GM21423 (cell line): Measurements from ENCODE around the gene USP13.
"Not testable (repeated sequence)": the region's sequence is repeated elsewhere in the genome, so short reads cannot be mapped to it uniquely, and the experiment has no call there.

Experiments used
- ATAC-seq: cut with Tn5 transposase; IDR thresholded peaks from one replicate; pipeline ENCODE4 v1.9.1; 2021; ENCODE audit warnings: mild to moderate bottlenecking, moderate library complexity; ENCODE audit not compliant: unreplicated experiment

USP13 gene

DNA sequence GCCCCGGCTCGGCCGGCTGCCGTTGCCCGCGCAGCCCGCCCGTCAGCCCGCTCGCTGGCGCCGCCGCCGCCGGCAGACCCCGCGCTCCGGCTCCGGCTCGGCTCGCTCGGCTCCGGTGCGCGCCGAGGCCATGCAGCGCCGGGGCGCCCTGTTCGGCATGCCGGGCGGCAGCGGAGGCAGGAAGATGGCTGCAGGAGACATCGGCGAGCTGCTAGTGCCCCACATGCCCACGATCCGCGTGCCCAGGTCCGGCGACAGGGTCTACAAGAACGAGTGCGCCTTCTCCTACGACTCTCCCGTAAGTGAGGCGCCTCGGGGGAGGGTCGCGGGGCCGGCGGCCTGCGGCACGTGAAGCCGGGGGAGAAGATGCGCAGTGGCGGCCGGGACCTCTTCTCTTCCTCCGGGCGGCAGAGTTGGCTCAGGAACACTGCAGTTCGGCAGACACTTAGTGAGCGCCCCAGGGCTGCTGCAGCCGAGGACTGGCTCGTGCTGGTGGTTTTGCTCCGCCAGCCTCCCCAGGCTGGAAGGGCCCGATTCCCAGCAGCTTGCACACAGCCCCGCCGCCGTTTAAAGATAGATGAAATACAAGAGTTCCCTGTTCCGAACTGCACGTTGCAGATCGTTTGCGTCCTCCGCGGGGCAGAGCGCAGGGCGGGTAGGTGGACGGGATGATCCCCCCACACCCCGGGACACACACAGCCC is 407 bp downstream of the USP13 start:
- ATAC-seq, result peak; percentile 55

- no peak for ATAC-seq
Observed at GRCh38 chr3:179655236-179655635, 2.4 kb downstream of the USP13 start.

DNA sequence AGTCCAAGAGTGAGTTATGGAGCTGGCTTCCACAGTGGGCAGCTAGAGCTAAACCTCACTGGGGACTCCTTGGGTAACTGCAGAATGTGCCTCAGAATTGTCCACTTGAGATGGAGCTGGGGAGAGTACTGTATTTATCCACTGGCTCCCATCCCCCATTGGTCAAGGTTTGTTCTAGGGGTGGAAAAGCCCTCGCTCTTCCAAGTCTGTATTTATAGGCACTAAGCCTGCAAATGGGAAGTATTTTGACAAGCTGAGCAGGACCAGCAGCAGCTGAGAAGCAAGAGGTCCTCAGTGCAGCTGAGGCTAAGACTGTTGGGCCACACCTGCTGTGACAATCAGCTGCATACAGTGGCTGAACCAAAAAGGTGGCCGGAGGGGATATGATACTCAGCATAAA is 5.8 kb downstream of the USP13 start:
- no peak for ATAC-seq

- no peak for ATAC-seq
Observed at GRCh38 chr3:179660872-179661271, 8.0 kb downstream of the USP13 start.

DNA sequence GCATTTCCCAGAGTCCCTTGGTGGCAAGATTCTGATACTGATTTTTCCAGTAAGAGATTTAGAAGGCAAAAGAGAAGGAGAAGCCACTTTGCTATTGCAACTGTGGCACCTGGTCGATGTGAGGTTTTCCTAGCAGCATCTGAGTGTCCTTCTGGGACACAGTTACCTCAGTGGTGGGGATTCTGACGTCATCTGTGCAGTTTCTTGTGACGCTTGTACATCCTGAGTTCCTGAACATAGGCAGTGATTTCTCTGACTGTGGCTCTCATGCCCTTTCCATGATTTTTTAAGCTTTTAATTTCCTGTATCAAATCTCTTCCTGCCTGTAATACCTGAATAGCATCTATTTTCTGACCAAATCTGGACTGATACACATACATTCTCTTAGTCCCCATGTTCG is 8.9 kb downstream of the USP13 start:
- ATAC-seq, result no peak

DNA sequence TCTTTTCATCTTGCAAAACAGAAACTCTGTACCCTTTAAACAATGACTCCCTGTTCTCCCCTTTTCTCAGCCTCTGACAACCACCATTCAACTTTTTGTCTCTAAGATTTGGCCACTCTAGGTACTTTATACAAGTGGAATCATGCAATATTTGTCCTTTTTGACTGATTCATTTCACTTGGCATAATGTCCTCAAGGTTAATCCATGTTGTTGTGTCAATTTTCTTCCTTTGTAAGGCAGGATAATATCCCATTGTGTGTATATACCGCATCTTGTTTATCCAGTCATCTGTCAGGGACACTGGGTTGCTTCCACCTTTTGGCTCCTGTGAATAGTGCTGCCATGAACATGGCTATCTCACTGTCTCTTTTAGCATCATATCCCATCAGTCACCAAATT is 10.3 kb downstream of the USP13 start:
- no peak for ATAC-seq

DNA sequence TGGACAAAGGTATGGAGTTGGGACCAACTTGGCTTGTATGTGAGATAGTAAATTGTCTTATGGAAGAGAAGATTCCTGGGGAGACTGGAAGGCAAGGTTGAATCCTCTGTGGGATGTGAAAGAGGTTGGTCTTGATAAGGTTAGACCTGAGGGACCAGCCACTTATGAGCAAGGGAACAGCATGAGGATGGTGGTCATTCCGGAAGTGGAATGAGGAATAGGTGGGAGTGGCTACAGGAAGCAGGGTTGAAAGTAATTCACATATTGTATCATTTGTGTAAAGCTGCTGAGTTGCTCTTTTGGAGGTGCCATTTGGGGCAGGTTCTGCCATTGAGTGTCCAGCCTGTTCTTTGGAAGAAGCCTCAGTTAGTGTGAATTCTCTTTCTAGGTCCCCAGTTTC is 13.2 kb downstream of the USP13 start:
- no peak for ATAC-seq

- no peak for ATAC-seq
Observed at GRCh38 chr3:179666436-179667035, 13.7 kb downstream of the USP13 start.

GRCh38 chr3:179668429-179668828 is 15.6 kb downstream of the USP13 start:
- no peak for ATAC-seq

DNA sequence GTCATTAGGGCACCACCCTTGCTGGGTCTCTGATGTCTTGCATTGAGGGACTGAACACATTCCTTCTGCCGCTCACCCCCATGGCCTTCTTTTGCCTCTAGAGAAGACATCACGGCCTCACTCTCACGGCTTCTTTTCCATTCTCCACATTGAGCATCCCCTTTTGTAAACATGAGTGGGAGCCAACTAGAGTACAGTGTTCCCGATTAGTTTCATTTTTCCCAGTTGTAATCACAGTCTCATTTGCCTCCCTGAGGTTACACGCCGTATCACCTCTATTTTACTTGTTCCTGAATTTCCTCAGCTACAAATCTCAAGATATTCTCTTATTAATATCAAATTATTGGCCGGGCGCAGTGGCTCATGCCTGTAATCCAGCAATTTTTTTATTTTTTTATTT is 17.5 kb downstream of the USP13 start:
- no peak for ATAC-seq

DNA sequence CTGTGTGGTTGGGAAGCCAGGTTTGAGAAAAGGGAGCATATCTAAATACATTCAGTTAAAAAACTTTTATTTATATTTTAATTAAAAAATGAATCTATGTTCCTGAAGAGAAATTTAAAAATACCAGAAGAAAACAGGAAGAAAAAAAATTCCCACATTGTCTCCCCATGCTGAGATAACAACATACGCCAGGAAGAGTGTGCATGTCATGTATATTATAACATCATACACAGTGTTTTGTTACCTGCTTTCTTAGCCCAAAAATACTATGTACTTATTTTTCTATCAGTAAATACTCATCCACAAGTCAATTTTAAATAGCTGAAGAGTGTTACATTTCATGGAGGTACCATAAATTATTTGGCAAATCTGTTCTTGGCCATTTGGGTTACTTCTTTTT is 18.5 kb downstream of the USP13 start:
- ATAC-seq, result no peak

- ATAC-seq, result no peak
Observed at GRCh38 chr3:179671747-179672242, 19.0 kb downstream of the USP13 start.

DNA sequence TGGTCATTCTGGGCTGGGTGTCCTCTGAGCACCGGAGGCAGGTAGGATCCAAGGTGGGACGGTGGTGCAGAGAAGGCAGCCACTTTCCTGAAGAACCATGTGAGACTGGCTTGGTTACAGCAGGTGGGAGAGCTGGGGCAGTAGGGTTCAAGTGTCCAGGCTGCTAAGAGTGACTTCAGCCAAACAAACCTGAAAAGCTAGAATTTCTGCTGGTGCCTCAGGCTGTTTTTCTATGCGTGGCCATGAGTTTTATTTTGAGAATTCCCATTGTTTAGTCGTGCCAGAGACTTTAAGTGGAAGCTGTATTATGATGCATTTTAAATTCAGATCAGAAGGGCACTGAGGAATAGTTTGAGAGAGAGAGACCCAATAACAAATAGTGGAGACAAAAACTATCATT is 20.1 kb downstream of the USP13 start:
- ATAC-seq, result no peak

DNA sequence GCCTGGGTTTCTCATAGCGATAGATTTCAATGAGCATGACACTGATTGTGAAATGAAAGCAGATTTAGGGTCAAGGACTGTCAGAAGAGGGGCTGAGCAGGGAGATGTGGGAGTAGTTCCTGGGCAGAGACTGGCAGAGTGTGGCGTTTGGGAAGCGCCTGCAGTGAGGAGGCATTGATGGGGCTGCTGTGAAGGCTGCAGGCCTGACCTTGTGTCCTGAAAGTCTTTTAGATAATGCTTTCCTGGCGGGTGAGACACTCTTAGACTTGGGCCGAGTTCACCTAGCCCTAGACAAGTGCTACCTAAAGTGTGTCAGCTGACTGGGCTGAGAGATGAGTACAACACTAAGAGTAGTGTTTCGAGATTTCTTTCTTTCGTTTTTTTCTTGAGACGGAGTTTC is 20.7 kb downstream of the USP13 start:
- no peak for ATAC-seq

GRCh38 chr3:179676081-179676480 is 23.2 kb downstream of the USP13 start:
- no peak for ATAC-seq

GRCh38 chr3:179677884-179678283 is 25.0 kb downstream of the USP13 start:
- no peak for ATAC-seq

GRCh38 chr3:179681492-179682263 is 28.8 kb downstream of the USP13 start:
- no peak for ATAC-seq

GRCh38 chr3:179682426-179683080 is 29.7 kb downstream of the USP13 start:
- no peak for ATAC-seq

DNA sequence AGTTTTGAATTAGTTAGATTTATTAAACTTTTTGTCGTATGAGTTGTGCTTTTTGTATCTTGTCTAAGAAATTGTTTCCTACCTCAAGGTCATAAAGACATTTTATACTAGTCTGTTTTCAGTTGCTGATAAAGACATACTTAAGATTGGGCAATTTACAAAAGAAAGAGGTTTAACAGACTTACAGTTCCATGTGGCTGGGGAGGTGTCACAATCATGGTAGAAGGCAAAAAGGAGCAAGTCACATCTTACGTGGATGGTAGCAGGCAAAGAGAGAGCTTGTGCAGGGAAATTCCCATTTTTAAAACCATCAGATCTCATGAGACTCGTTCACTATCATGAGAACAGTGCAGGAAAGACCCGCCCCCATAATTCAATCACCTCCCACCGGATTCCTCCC is 30.4 kb downstream of the USP13 start:
- ATAC-seq, result not testable (repeated sequence)

DNA sequence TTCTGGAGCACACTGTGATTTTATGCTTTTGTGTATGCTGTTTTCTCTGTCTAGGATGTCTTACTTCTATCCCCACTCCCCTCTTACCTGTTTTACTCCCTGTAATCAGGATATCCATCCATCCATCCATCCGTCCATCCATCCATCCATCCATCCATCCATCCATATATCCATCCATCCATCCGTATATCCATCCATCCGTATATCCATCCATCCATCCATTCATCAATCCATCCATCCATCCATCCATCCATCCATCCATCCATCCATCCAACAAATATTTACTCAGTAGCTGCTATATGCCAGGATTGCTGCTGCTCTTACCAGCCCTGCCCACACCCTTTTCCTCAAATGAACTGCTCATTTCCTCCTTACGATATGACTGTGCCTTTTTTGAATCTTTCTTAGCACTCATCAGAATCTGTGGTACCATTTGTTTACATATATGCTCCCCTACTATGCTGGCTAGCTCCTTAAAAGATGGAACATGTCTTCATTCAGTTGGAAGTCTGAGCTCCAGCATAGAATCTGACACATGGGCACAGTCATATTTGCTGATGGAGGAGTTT is 35.2 kb downstream of the USP13 start:
- ATAC-seq, result no peak

DNA sequence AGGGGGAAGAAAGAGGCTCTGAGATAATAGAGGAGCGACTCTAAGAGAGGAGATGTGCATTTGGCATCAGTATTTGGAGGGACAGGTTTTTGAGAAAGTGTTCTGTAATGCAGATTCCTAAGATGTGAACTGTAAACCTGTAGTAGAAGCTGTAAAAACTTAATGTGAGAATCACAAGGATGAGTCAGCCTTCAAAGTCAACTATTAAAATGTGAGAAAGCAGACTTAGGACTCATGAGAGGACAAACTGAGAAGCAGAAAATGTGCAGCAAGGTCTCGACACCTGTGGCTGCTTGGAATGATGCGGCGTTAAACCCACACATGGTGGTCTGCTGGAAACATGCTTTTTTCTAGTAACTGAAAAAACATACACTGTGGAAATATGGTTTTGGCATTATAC is 36.0 kb downstream of the USP13 start:
- ATAC-seq, result no peak
